ENCODE measurements around the gene GAGE12J.
"Not testable (repeated sequence)": the region's sequence is repeated elsewhere in the genome, so short reads cannot be mapped to it uniquely, and the experiment has no call there.

The GAGE12J gene

GRCh38 chrX:49321737-49322136 lies at the start of gene GAGE12J:
TSS of gene GAGE12J (plus strand) at chrX:49322037. CDS start at chrX:49323194, 1,157 bp downstream.
- DNase-seq = not testable (repeated sequence)

GRCh38 chrX:49272421-49272820 lies 49.4 kb upstream of the GAGE12J start:
- DNase-seq = no peak

GRCh38 chrX:49273181-49273727 lies 48.6 kb upstream of the GAGE12J start:
- DNase-seq = no peak

GRCh38 chrX:49276207-49276606 lies 45.6 kb upstream of the GAGE12J start:
- DNase-seq = no peak

GRCh38 chrX:49276671-49277534 lies 44.9 kb upstream of the GAGE12J start:
- no peak for DNase-seq

GRCh38 chrX:49277535-49277830 lies 44.4 kb upstream of the GAGE12J start:
- DNase-seq = no peak

- DNase-seq = no peak
Measured at GRCh38 chrX:49278081-49278480, 43.8 kb upstream of the GAGE12J start.

GRCh38 chrX:49282647-49283011 lies 39.2 kb upstream of the GAGE12J start:
- no peak for DNase-seq

- DNase-seq = no peak
Measured at GRCh38 chrX:49284212-49284611, 37.6 kb upstream of the GAGE12J start.

GRCh38 chrX:49286136-49286535 lies 35.7 kb upstream of the GAGE12J start:
- no peak for DNase-seq

GRCh38 chrX:49286581-49286980 lies 35.3 kb upstream of the GAGE12J start:
- no peak for DNase-seq

- no peak for DNase-seq
Measured at GRCh38 chrX:49287665-49288064, 34.2 kb upstream of the GAGE12J start.

GRCh38 chrX:49290215-49290614 lies 31.6 kb upstream of the GAGE12J start:
- DNase-seq = no peak

GRCh38 chrX:49291615-49292337 lies 30.1 kb upstream of the GAGE12J start:
- DNase-seq = peak; percentile 75

GRCh38 chrX:49292400-49293362 lies 29.2 kb upstream of the GAGE12J start:
- no peak for DNase-seq

- not testable (repeated sequence) for DNase-seq
Measured at GRCh38 chrX:49299293-49299692, 22.5 kb upstream of the GAGE12J start.

- no peak for DNase-seq
Measured at GRCh38 chrX:49300703-49301102, 21.1 kb upstream of the GAGE12J start.

GRCh38 chrX:49303346-49303745 lies 18.5 kb upstream of the GAGE12J start, which contains the start of gene GAGE10:
TSS of gene GAGE10 (plus strand) at chrX:49303646. CDS start at chrX:49304860, 1,214 bp downstream.
- DNase-seq = no peak

GRCh38 chrX:49307775-49308174 lies 14.1 kb upstream of the GAGE12J start:
- not testable (repeated sequence) for DNase-seq

- no peak for DNase-seq
Measured at GRCh38 chrX:49308604-49309269, 13.1 kb upstream of the GAGE12J start.

GRCh38 chrX:49309401-49309981 lies 12.3 kb upstream of the GAGE12J start:
- no peak for DNase-seq

- no peak for DNase-seq
Measured at GRCh38 chrX:49310371-49310770, 11.5 kb upstream of the GAGE12J start.

Measured in activated CD4-positive, CD25-positive, alpha-beta regulatory T cell treated with anti-CD3 and anti-CD28 coated beads, Interleukin-2, amount 50 U/mL, for 72 hours (primary cell).